ENCODE results near the gene EMC9. TPM values are rescaled to one million over a fixed set of nuclear protein-coding genes. Genes with fewer than 3 reads are reported as not detected.

EMC9 gene
- polyA plus RNA-seq, 2 of the 4 experiments (the other 2 are of a cell fraction): 21.5 to 48.5 TPM

GRCh38 chr14:24139272-24139934 is 2.0 kb downstream of the EMC9 start:
- CTCF ChIA-PET: interaction anchor here (1.0 to 5.4 kb wide), 7 partner anchors 15 to 105 kb away, joined by 3 to 47 read pairs (median 3); partner anchors contain the start of genes DCAF11, IRF9 and NRL
- FAIRE-seq (no peak), DNase-seq (ENCODE audit: low read depth in 1 of 2, low spot score in 1 of 2) (peak; percentile 38 to 46), ATAC-seq (no peak)
- TF ChIP-seq ZSCAN20 (CRISPR knock-in tag; IDR thresholded peaks at IDR 0.05) (no peak), NPAS2 (CRISPR knock-in tag; IDR thresholded peaks at IDR 0.05; ENCODE audit: borderline replicate concordance) (no peak)
- Histone ChIP-seq H3K4me3 (peak overlapping the region; percentile 59), H3K4me2 (peak overlapping the region; percentile 78), H3K4me1 (peaks cover 37% of the 10 kb centered on the region), H3K9me3 (no peaks in the 10 kb centered on the region), H3K27ac (0 out of 6 replicates have a peak overlapping the region, but pooled peaks of 1 of the 2 experiments have one; percentile 7)
- POLR2A ChIA-PET: interaction anchor here (1.1 to 2.9 kb wide), 2 partner anchors 7 to 25 kb away, joined by 5 to 31 read pairs; partner anchors contain the start of genes DCAF11 and NRL
- 88% methylated on average over 9 of the region's 9 CpGs for WGBS (ENCODE audit: missing lambda C conversion rate)

GRCh38 chr14:24138396-24139271 is 2.8 kb downstream of the EMC9 start:
- CTCF ChIA-PET: interaction anchor here (1.0 to 5.4 kb wide), 12 partner anchors 10 to 159 kb away, joined by 3 to 47 read pairs (median 4); partner anchors contain the start of genes DCAF11, IRF9, NRL and RNF31
- TF ChIP-seq KDM5A (IDR thresholded peaks at IDR 0.05) (no peak), ZSCAN20 (CRISPR knock-in tag; IDR thresholded peaks at IDR 0.05) (no peak), NR3C1 (IDR thresholded peaks at IDR 0.05) (no peak), PHF8 (IDR thresholded peaks at IDR 0.05; ENCODE audit: borderline replicate concordance, low read depth) (no peak), HEYL (CRISPR knock-in tag; IDR thresholded peaks at IDR 0.05) (no peak), HMGXB4 (CRISPR knock-in tag; IDR thresholded peaks at IDR 0.05; ENCODE audit: borderline replicate concordance) (no peak)
- Histone ChIP-seq H3K4me2 (peak overlapping the region; percentile 78; the same call in 2 of the 3 replicates), H3K9me3 (no peaks in the 10 kb centered on the region), H3K27ac (no peak overlapping the region), H3K4me1 (peaks cover 37% of the 10 kb centered on the region), H3K4me3 (no peak overlapping the region)
- DNase-seq (ENCODE audit: low read depth in 1 of 2, low spot score in 1 of 2) (no peak), ATAC-seq (no peak), FAIRE-seq (no peak)
- POLR2A ChIA-PET: interaction anchor here (1.0 to 5.2 kb wide), 4 partner anchors 8 to 45 kb away, joined by 4 to 48 read pairs (median 18); partner anchors contain the start of genes DCAF11, NRL and PCK2
- 88% methylated on average over 13 of the region's 13 CpGs for WGBS (ENCODE audit: missing lambda C conversion rate)

GRCh38 chr14:24137529-24138395 is 3.6 kb downstream of the EMC9 start:
- POLR2A ChIA-PET: interaction anchor here (0.6 to 5.2 kb wide), 4 partner anchors 9 to 44 kb away, joined by 3 to 48 read pairs (median 4); partner anchors contain the start of genes DCAF11, NRL and PCK2

More at GRCh38 chr14:24137529-24138395, 3.6 kb downstream of the EMC9 start:
- DNase-seq (ENCODE audit: low read depth in 1 of 2, low spot score in 1 of 2) (no peak), ATAC-seq (no peak), FAIRE-seq (no peak)
- TF ChIP-seq RCOR1 (IDR thresholded peaks at IDR 0.05; ENCODE audit: low read depth, low read length): no peak
- no peak for TF ChIP-seq EP300 (IDR thresholded peaks at IDR 0.05)
- TF ChIP-seq HOXA7 (CRISPR knock-in tag; IDR thresholded peaks at IDR 0.05): no peak
- TF ChIP-seq HOXB5 (CRISPR knock-in tag; IDR thresholded peaks at IDR 0.05): no peak
- no peak for TF ChIP-seq RNF2 (IDR thresholded peaks at IDR 0.05; ENCODE audit: borderline replicate concordance, low read depth)
- TF ChIP-seq CBX2 (IDR thresholded peaks at IDR 0.05; ENCODE audit: borderline replicate concordance, low read depth): no peak
- TF ChIP-seq CHD2 (IDR thresholded peaks at IDR 0.05; ENCODE audit: low read length, partially characterized antibody): no peak
- TF ChIP-seq KDM1A (IDR thresholded peaks at IDR 0.05; ENCODE audit: low read depth): no peak
- TF ChIP-seq MAZ (IDR thresholded peaks at IDR 0.05; ENCODE audit: borderline replicate concordance, low read depth, low read length): no peak
- H3K4me1 ChIP-seq: peaks cover 37% of the 10 kb centered on the region
- CTCF ChIA-PET: interaction anchor here (0.7 to 5.4 kb wide), 12 partner anchors 8 to 159 kb away, joined by 3 to 47 read pairs (median 4); partner anchors contain the start of genes DCAF11, IRF9, NRL and RNF31
- H3K4me3 ChIP-seq: no peak overlapping the region
- H3K9me3 ChIP-seq: no peaks in the 10 kb centered on the region
- H3K4me2 ChIP-seq: no peak overlapping the region; the same call in 1 of the 3 replicates
- 92% methylated on average over 8 of the region's 8 CpGs for WGBS (ENCODE audit: missing lambda C conversion rate)
- no peak overlapping the region for H3K27ac ChIP-seq

Data from A549 (cell line).